ENCODE results near the gene LAX1. TPM values are rescaled to one million over a fixed set of nuclear protein-coding genes. Genes with fewer than 3 reads are reported as not detected.
"Not testable (repeated sequence)": the region's sequence is repeated elsewhere in the genome, so short reads cannot be mapped to it uniquely, and the experiment has no call there.

The LAX1 gene
- total RNA-seq, 3 donors from 2014 or later (not counting 1 experiment from before 2014, with no cell fraction given) = 33.8 to 48.2 (median 41.2) TPM

DNA sequence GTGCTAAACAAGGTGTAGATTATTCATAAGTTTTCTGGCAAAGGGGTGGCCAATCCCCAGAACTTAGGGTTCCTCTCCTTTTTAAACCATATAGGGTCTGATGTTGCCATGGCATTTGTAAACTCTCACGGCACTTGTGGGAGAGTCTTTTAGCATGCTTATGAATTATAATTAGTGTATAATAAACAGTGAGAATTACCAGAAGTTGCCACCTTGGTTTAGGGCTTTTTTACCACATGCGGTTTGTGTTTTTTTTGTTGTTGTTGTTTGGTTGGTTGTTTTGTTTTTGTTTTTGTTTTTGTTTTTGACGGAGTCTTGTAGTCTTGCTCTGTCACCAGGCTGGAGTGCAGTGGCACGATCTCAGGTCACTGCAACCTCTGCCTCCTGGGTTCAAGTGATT lies 8.9 kb upstream of the LAX1 start:
- DNase-seq = peak in 1 of 2 donors; percentile 52
- Mint-ChIP-seq H3K36me3 (no peaks in the 10 kb centered on the region), H3K27me3 (ENCODE audit: low read depth in 2 of 2) (no peaks in the 10 kb centered on the region), H3K27ac (peak overlapping the region; percentile 74 to 87), H3K9me3 (no peaks in the 10 kb centered on the region), H3K4me3 (peak overlapping the region; percentile 38), H3K4me1 (peaks cover 28 to 32% of the 10 kb centered on the region in 2 donors)
- ATAC-seq = peak; percentile 54 to 74 (median 61)
- intact Hi-C loops (cut with micrococcal nuclease) = loop anchor here (1.0 kb wide), 1 partner anchor 9 kb away; the partner anchor contains the start of gene LAX1
- Histone ChIP-seq H3K4me1 (ENCODE audit: control insufficient read depth, insufficient read depth, low read length) (peaks cover 31% of the 10 kb centered on the region), H3K4me3 (ENCODE audit: low read length) (no peak overlapping the region), H3K9me3 (ENCODE audit: control insufficient read depth, insufficient read depth, low read length) (no peaks in the 10 kb centered on the region), H3K27me3 (ENCODE audit: control insufficient read depth, insufficient read depth, low read length) (no peaks in the 10 kb centered on the region), H3K36me3 (ENCODE audit: control insufficient read depth, insufficient read depth, low read length) (no peaks in the 10 kb centered on the region), H3K27ac (ENCODE audit: low read length) (peak overlapping the region; percentile 44)
- TF ChIP-seq, protein P1, sequence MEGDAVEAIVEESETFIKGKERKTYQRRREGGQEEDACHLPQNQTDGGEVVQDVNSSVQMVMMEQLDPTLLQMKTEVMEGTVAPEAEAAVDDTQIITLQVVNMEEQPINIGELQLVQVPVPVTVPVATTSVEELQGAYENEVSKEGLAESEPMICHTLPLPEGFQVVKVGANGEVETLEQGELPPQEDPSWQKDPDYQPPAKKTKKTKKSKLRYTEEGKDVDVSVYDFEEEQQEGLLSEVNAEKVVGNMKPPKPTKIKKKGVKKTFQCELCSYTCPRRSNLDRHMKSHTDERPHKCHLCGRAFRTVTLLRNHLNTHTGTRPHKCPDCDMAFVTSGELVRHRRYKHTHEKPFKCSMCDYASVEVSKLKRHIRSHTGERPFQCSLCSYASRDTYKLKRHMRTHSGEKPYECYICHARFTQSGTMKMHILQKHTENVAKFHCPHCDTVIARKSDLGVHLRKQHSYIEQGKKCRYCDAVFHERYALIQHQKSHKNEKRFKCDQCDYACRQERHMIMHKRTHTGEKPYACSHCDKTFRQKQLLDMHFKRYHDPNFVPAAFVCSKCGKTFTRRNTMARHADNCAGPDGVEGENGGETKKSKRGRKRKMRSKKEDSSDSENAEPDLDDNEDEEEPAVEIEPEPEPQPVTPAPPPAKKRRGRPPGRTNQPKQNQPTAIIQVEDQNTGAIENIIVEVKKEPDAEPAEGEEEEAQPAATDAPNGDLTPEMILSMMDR (IDR thresholded peaks at IDR 0.05) = no peak
- WGBS (ENCODE audit: insufficient coverage) = 79% methylated on average over 4 of the region's 4 CpGs

DNA sequence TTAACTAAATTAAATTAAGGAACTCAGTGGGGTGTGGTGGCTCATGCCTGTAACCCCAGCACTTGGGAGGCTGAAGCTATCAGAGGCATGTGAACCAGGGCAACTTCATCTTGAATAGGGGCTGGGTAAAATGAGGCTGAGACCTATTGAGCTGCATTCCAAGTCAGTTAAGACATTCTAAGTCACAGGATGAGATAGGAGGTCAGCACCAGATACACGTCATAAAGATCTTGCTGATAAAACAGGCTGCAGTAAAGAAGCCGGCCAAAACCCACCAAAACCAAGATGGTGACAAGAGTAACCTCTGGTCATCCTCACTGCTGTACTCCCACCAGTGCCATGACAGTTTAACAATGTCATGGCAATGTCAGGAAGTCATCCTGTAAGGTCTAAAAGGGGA lies 6.2 kb upstream of the LAX1 start:
- H3K27ac ChIP-seq (ENCODE audit: low read length); ATAC-seq; H3K4me3 Mint-ChIP-seq; H3K27me3 ChIP-seq (ENCODE audit: control insufficient read depth, insufficient read depth, low read length); H3K27me3 Mint-ChIP-seq (ENCODE audit: low read depth in 2 of 2); H3K36me3 ChIP-seq (ENCODE audit: control insufficient read depth, insufficient read depth, low read length); H3K9me3 Mint-ChIP-seq; H3K9me3 ChIP-seq (ENCODE audit: control insufficient read depth, insufficient read depth, low read length); H3K27ac Mint-ChIP-seq; H3K36me3 Mint-ChIP-seq; DNase-seq; intact Hi-C loops (cut with micrococcal nuclease); H3K4me3 ChIP-seq (ENCODE audit: low read length): not testable (repeated sequence)
- WGBS (ENCODE audit: insufficient coverage) = 56% methylated on average over 2 of the region's 2 CpGs
- peaks cover 38% of the 10 kb centered on the region for H3K4me1 ChIP-seq (ENCODE audit: control insufficient read depth, insufficient read depth, low read length)
- H3K4me1 Mint-ChIP-seq = peaks cover 30 to 39% of the 10 kb centered on the region in 2 donors

DNA sequence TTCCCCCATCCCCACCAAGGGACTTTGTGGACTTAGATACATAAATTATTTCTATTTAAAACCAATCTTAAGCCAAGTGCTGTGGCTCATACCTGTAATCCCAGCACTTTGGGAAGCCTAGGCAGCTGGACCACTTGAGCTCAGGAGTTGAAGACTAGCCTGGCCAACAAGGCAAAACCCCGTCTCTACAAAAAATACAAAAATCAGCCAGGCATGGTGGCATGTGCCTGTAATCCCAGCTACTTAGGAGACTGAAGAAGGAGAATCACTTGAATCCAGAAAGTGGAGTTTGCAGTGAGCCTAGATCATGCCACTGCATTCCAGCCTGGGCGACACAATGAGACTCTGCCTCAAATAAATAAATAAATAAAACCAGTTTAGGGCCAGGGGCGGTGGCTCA lies 4.5 kb upstream of the LAX1 start:
- no peaks in the 10 kb centered on the region for H3K36me3 Mint-ChIP-seq
- no peaks in the 10 kb centered on the region for H3K9me3 ChIP-seq (ENCODE audit: control insufficient read depth, insufficient read depth, low read length)
- H3K9me3 Mint-ChIP-seq = no peaks in the 10 kb centered on the region
- intact Hi-C loops (cut with micrococcal nuclease) = loop anchor here (5.0 to 10.0 kb wide), 2 partner anchors 37 to 106 kb away; partner anchors contain the start of genes ZBED6 and ZC3H11A
- WGBS (ENCODE audit: insufficient coverage) = 100% methylated on average over 3 of the region's 3 CpGs
- ATAC-seq = no peak
- no peak overlapping the region for H3K27ac ChIP-seq (ENCODE audit: low read length)
- no peak overlapping the region for H3K4me3 Mint-ChIP-seq
- DNase-seq = no peak
- H3K4me3 ChIP-seq (ENCODE audit: low read length) = no peak overlapping the region
- H3K36me3 ChIP-seq (ENCODE audit: control insufficient read depth, insufficient read depth, low read length) = no peaks in the 10 kb centered on the region
- no peaks in the 10 kb centered on the region for H3K27me3 ChIP-seq (ENCODE audit: control insufficient read depth, insufficient read depth, low read length)
- H3K27ac Mint-ChIP-seq = no peak overlapping the region
- TF ChIP-seq, protein P1 (IDR thresholded peaks at IDR 0.05) = no peak
- H3K4me1 ChIP-seq (ENCODE audit: control insufficient read depth, insufficient read depth, low read length) = peaks cover 32% of the 10 kb centered on the region
- H3K4me1 Mint-ChIP-seq = peaks cover 35 to 45% of the 10 kb centered on the region in 2 donors
- no peaks in the 10 kb centered on the region for H3K27me3 Mint-ChIP-seq (ENCODE audit: low read depth in 2 of 2)

DNA sequence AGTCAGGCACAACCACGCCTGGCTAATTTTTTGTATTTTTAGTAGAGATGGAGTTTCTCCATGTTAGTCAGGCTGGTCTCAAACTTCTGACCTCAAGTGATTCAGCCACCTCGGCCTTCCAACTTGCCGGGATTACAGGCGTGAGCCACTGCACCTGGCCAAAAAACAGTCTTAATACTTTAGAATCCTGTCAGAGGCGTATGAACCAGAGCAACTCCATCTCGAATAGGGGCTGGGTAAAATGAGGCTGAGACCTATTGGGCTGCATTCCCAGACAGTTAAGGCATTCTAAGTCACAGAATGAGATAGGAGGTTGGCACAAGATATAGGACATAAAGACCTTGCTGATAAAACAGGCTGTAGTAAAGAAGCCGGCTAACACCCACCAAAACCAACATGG lies 3.0 kb upstream of the LAX1 start:
- 95% methylated on average over 6 of the region's 7 CpGs for WGBS (ENCODE audit: insufficient coverage)

More for the DNA sequence above, 3.0 kb upstream of the LAX1 start:
- not testable (repeated sequence) for ATAC-seq; DNase-seq; H3K4me3 ChIP-seq (ENCODE audit: low read length); H3K36me3 Mint-ChIP-seq; H3K4me3 Mint-ChIP-seq; H3K9me3 ChIP-seq (ENCODE audit: control insufficient read depth, insufficient read depth, low read length); H3K36me3 ChIP-seq (ENCODE audit: control insufficient read depth, insufficient read depth, low read length); H3K27ac ChIP-seq (ENCODE audit: low read length); H3K9me3 Mint-ChIP-seq; H3K27me3 ChIP-seq (ENCODE audit: control insufficient read depth, insufficient read depth, low read length); H3K27me3 Mint-ChIP-seq (ENCODE audit: low read depth in 2 of 2); H3K27ac Mint-ChIP-seq
- intact Hi-C loops (cut with micrococcal nuclease) = loop anchor here (5.0 to 10.0 kb wide), 2 partner anchors 35 to 107 kb away; partner anchors contain the start of genes ZBED6 and ZC3H11A
- peaks cover 21 to 33% of the 10 kb centered on the region in 2 donors for H3K4me1 Mint-ChIP-seq
- H3K4me1 ChIP-seq (ENCODE audit: control insufficient read depth, insufficient read depth, low read length) = peaks cover 26% of the 10 kb centered on the region

Data from natural killer cell (primary cell).